H1 (cell line): ENCODE data around the gene CYB561. TPM values are rescaled to one million over a fixed set of nuclear protein-coding genes. Genes with fewer than 3 reads are reported as not detected.

Source experiments
- CTCF ChIA-PET: fragments of 300-600 bp; sonication (Branson Sonifier 250); formaldehyde crosslinking; loops from one replicate; lab custom pipeline; 2021; ENCODE audit not compliant: partially characterized antibody; lab: Charles Lee
- POLR2A ChIA-PET: fragments of 300-600 bp; sonication (Branson Sonifier 250); formaldehyde crosslinking; loops from one replicate; lab custom pipeline; 2021; ENCODE audit warnings: inconsistent platforms; ENCODE audit not compliant: partially characterized antibody; lab: Charles Lee
- DNase-seq, 2 experiments: peaks; one replicate each; pipeline versions ENCODE4 v3.0.0 to v3.0.0-alpha.2; 2010 to 2022; ENCODE audit warnings: low spot score in 2 of 2, low read depth in 1 of 2, mixed read lengths in 1 of 2
- FAIRE-seq: peaks from 2 replicates; lab custom pipeline; 2011; peaks lifted over from hg19 to GRCh38; lab: Jason Lieb, UNC
- H2AFZ ChIP-seq: 2 replicates; pipeline ENCODE4 v1.8.1; 2012; ENCODE audit warnings: low read length, inconsistent platforms
- H2AK5ac ChIP-seq: 2 replicates; pipeline ENCODE4 v1.6.1; 2013; ENCODE audit warnings: low read depth, low read length
- H2BK120ac ChIP-seq: replicated peaks from 2 replicates; pipeline ENCODE3; 2013; ENCODE audit warnings: low read depth, low read length, inconsistent platforms
- H2BK12ac ChIP-seq: 2 replicates; pipeline ENCODE4 v1.6.1; 2013; ENCODE audit warnings: low read depth, low read length
- H2BK15ac ChIP-seq: 2 replicates; pipeline ENCODE4 v1.6.1; 2013; ENCODE audit warnings: low read length
- H2BK20ac ChIP-seq: 2 replicates; pipeline ENCODE4 v1.6.1; 2013; ENCODE audit warnings: low read length
- H2BK5ac ChIP-seq: 2 replicates; pipeline ENCODE4 v1.6.1; 2013; ENCODE audit warnings: low read depth, low read length
- H3K14ac ChIP-seq: 2 replicates; pipeline ENCODE4 v1.6.1; 2013; ENCODE audit warnings: inconsistent platforms; ENCODE audit not compliant: insufficient read length
- H3K18ac ChIP-seq: 2 replicates; pipeline ENCODE4 v1.6.1; 2013; ENCODE audit warnings: low read length; ENCODE audit errors: extremely low read depth
- H3K23ac ChIP-seq: 2 replicates; pipeline ENCODE4 v1.6.1; 2013; ENCODE audit warnings: inconsistent platforms; ENCODE audit not compliant: insufficient read length
- H3K23me2 ChIP-seq: 2 replicates; pipeline ENCODE4 v1.6.1; 2013; ENCODE audit warnings: low read depth, low read length
- H3K27ac ChIP-seq: 2 replicates; pipeline ENCODE4 v1.6.1; 2011; ENCODE audit warnings: low read depth, low read length, inconsistent platforms
- H3K27me3 ChIP-seq, 4 experiments: replicated peaks in 1 of 4; 1 replicate in 1 of 4; 2 replicates in 3 of 4; pipeline versions ENCODE4 v1.6.1 to v1.8.1; 2011 to 2013; ENCODE audit warnings: low read length in 3 of 4, mild to moderate bottlenecking in 3 of 4, inconsistent platforms in 2 of 4, mixed read lengths in 2 of 4, moderate library complexity in 1 of 4; ENCODE audit not compliant: control insufficient read depth in 3 of 4, insufficient read depth in 3 of 4; ENCODE audit errors: extremely low read depth in 1 of 4
- H3K36me3 ChIP-seq, 4 experiments: 2 replicates each; pipeline versions ENCODE4 v1.6.1 to v1.8.1; 2011 to 2013; ENCODE audit warnings: mild to moderate bottlenecking in 4 of 4, low read length in 3 of 4, moderate library complexity in 2 of 4, control low read depth in 1 of 4, inconsistent platforms in 1 of 4; ENCODE audit not compliant: insufficient read depth in 4 of 4, control insufficient read depth in 2 of 4
- H3K4ac ChIP-seq: replicated peaks from 2 replicates; pipeline ENCODE3; 2013; ENCODE audit warnings: low read length, low read depth, mixed read lengths, inconsistent platforms; ENCODE audit not compliant: insufficient read length
- H3K4me1 ChIP-seq, 4 experiments: replicated peaks in 1 of 4; 1 replicate in 1 of 4; 2 replicates in 3 of 4; pipeline versions ENCODE4 v1.6.1 to v1.8.1; 2011 to 2013; ENCODE audit warnings: low read length in 3 of 4, inconsistent platforms in 2 of 4, mixed read lengths in 1 of 4; ENCODE audit not compliant: insufficient read depth in 4 of 4, control insufficient read depth in 3 of 4
- H3K4me2 ChIP-seq, 2 experiments: 2 replicates each; pipeline versions ENCODE4 v1.6.1 to v1.8.1; 2011 to 2013; ENCODE audit warnings: low read depth in 2 of 2, low read length in 2 of 2, control low read depth in 1 of 2, inconsistent platforms in 1 of 2, mild to moderate bottlenecking in 1 of 2; ENCODE audit not compliant: insufficient read depth in 1 of 2
- H3K4me3 ChIP-seq, 4 experiments: fragments of 200-600, 300-600 bp in 1 of 4; sonication (generic), shearing (Covaris generic), sonication (Bioruptor Twin) in 1 of 4; 2 replicates each; pipeline versions ENCODE4 v1.5.1 to v1.8.1; 2011 to 2016; ENCODE audit warnings: low read length in 4 of 4, low read depth in 3 of 4, control low read depth in 2 of 4, inconsistent platforms in 2 of 4, mild to moderate bottlenecking in 2 of 4, mixed read lengths in 1 of 4, moderate library complexity in 1 of 4; ENCODE audit not compliant: insufficient read depth in 2 of 4; ENCODE audit errors: extremely low read depth in 1 of 4
- H3K56ac ChIP-seq: replicated peaks from 2 replicates; pipeline ENCODE3; 2013; ENCODE audit warnings: low read depth, mild to moderate bottlenecking, mixed read lengths, low read length, inconsistent platforms; ENCODE audit not compliant: insufficient read length
- H3K79me1 ChIP-seq: 2 replicates; pipeline ENCODE4 v1.6.1; 2013; ENCODE audit warnings: low read depth, low read length, control low read depth
- H3K79me2 ChIP-seq, 2 experiments: 2 replicates each; pipeline versions ENCODE4 v1.6.1 to v1.8.1; 2012 to 2013; ENCODE audit warnings: low read length in 2 of 2, mild to moderate bottlenecking in 2 of 2, inconsistent platforms in 1 of 2; ENCODE audit not compliant: insufficient read depth in 2 of 2, control insufficient read depth in 1 of 2
- H3K9ac ChIP-seq, 4 experiments: replicated peaks in 1 of 4; 1 replicate in 1 of 4; 2 replicates in 3 of 4; pipeline versions ENCODE4 v1.6.1 to v1.8.1; 2011 to 2013; ENCODE audit warnings: low read depth in 3 of 4, low read length in 3 of 4, control low read depth in 2 of 4, mild to moderate bottlenecking in 2 of 4, moderate library complexity in 2 of 4, inconsistent platforms in 1 of 4; ENCODE audit errors: extremely low read depth in 1 of 4
- H3K9me3 ChIP-seq, 2 experiments: 2 replicates each; pipeline versions ENCODE4 v1.6.1 to v1.8.1; 2012 to 2013; ENCODE audit warnings: mild to moderate bottlenecking in 2 of 2, moderate library complexity in 2 of 2, control low read depth in 1 of 2, inconsistent platforms in 1 of 2, low read depth in 1 of 2, low read length in 1 of 2, mixed read lengths in 1 of 2; ENCODE audit not compliant: insufficient read depth in 2 of 2
- H4K20me1 ChIP-seq, 2 experiments: replicated peaks in 1 of 2; 2 replicates each; pipeline versions ENCODE3 to v1.8.1; 2011 to 2013; ENCODE audit warnings: inconsistent platforms in 2 of 2, low read length in 2 of 2, mild to moderate bottlenecking in 1 of 2; ENCODE audit not compliant: insufficient read depth in 2 of 2, control insufficient read depth in 1 of 2
- H4K5ac ChIP-seq: 2 replicates; pipeline ENCODE4 v1.6.1; 2013; ENCODE audit warnings: low read length, low read depth, mixed read lengths, inconsistent platforms; ENCODE audit not compliant: insufficient read length
- H4K8ac ChIP-seq: 2 replicates; pipeline ENCODE4 v1.8.0; 2013; ENCODE audit warnings: mild to moderate bottlenecking, moderate library complexity, low read length, inconsistent platforms; ENCODE audit not compliant: insufficient read depth; ENCODE audit errors: extremely low read depth
- H4K91ac ChIP-seq: replicated peaks from 2 replicates; pipeline ENCODE3; 2013; ENCODE audit warnings: low read length, mixed read lengths, inconsistent platforms; ENCODE audit not compliant: insufficient read length
- ATF2 ChIP-seq: IDR thresholded peaks from 2 replicates; pipeline ENCODE4 v1.6.1; 2012; ENCODE audit warnings: low read length, inconsistent platforms
- ATF3 ChIP-seq: IDR thresholded peaks from 2 replicates; pipeline ENCODE4 v1.6.1; 2011; ENCODE audit warnings: low read depth, mild to moderate bottlenecking, low read length; ENCODE audit not compliant: insufficient read depth
- CBX8 ChIP-seq: fragments of 300-800, 300-1000 bp; sonication (generic); IDR thresholded peaks from 2 replicates; pipeline ENCODE4 v1.7.1; 2016; ENCODE audit warnings: low read depth, low read length, borderline replicate concordance
- CHD2 ChIP-seq: IDR thresholded peaks from 2 replicates; pipeline ENCODE4 v1.6.1; 2012; ENCODE audit warnings: low read length, improper control_type of control experiment
- GTF2F1 ChIP-seq: IDR thresholded peaks from 2 replicates; pipeline ENCODE4 v1.6.1; 2012; ENCODE audit warnings: low read depth, low read length, improper control_type of control experiment, borderline replicate concordance
- JUN ChIP-seq: IDR thresholded peaks from 2 replicates; pipeline ENCODE4 v1.6.1; 2011; ENCODE audit warnings: low read depth, mild to moderate bottlenecking, improper control_type of control experiment, low read length
- JUND ChIP-seq: IDR thresholded peaks from 2 replicates; pipeline ENCODE4 v1.6.1; 2011; ENCODE audit warnings: mild to moderate bottlenecking, improper control_type of control experiment, low read length
- MAX ChIP-seq: IDR thresholded peaks from 2 replicates; pipeline ENCODE4 v1.6.1; 2012; ENCODE audit warnings: inconsistent platforms
- POU5F1 ChIP-seq: IDR thresholded peaks from 2 replicates; pipeline ENCODE4 v1.6.1; 2011; ENCODE audit warnings: low read depth, mild to moderate bottlenecking, low read length, moderate library complexity
- SRF ChIP-seq: IDR thresholded peaks from 2 replicates; pipeline ENCODE4 v1.6.1; 2011; ENCODE audit warnings: mild to moderate bottlenecking, low read depth, low read length, moderate library complexity
- TBP ChIP-seq: IDR thresholded peaks from 2 replicates; pipeline ENCODE4 v1.6.1; 2011; ENCODE audit warnings: low read depth, low read length, improper control_type of control experiment
- YY1 ChIP-seq: IDR thresholded peaks from 2 replicates; pipeline ENCODE4 v1.6.1; 2011; ENCODE audit warnings: low read depth, mild to moderate bottlenecking, low read length
- WGBS, 2 experiments: shearing (Covaris generic) in 1 of 2; methylation state at CpG; one replicate each; pipeline versions ENCODE4 v1.1.6 to v1.1.7; 2013 to 2015; ENCODE audit warnings: low lambda C conversion rate in 2 of 2, mixed read lengths in 2 of 2, inconsistent platforms in 1 of 2, low coverage in 1 of 2, missing lambda C conversion rate in 1 of 2; ENCODE audit not compliant: insufficient replicate concordance in 2 of 2, insufficient coverage in 1 of 2, insufficient read length in 1 of 2; ENCODE audit errors: extremely low coverage in 1 of 2, missing lambda C conversion rate in 1 of 2; 5-methylcytosine and 5-hydroxymethylcytosine counted together
- polyA plus RNA-seq, 7 experiments: library from polyadenylated mRNA; depleted of rRNA in 3 of 7; stranded (reverse) in 5 of 7; unstranded in 2 of 7; fragments of >200 nt in 5 of 7; fragments of 200-250 nt in 2 of 7; gene quantifications; 1 replicate in 5 of 7; 2 replicates in 1 of 7; 4 replicates in 1 of 7; pipeline versions ENCODE4 v1.2.1 to v1.2.3, GENCODE V29; 2011 to 2013; ENCODE audit warnings: missing spikeins in 2 of 7, mixed read lengths in 2 of 7
- total RNA-seq: library from RNA; stranded (reverse); fragmentation: NEBNext Ultra II Directional; extraction: Animal tissue kit (Norgen Biotek cat#: 25700); gene quantifications from 2 replicates; pipeline ENCODE4 v1.2.1, GENCODE V29; 2021

CYB561 gene
- total and polyA plus RNA-seq, 2 of the 8 experiments (the other 6 are each of a cell fraction or from before 2014, with no cell fraction given): 19.7 to 23.4 TPM

- H3K4me2 ChIP-seq: no peak overlapping the region
- POLR2A ChIA-PET: no interaction called here
These were observed 36.4 kb upstream of the CYB561 start for GRCh38 chr17:63482509-63482908.

More at GRCh38 chr17:63482509-63482908, 36.4 kb upstream of the CYB561 start:
- Histone ChIP-seq H3K4me1 (peaks cover 0 to 12% (median 8%) of the 10 kb centered on the region in 4 experiments; a peak in 6 of 7 replicates), H3K56ac (no peak overlapping the region), H3K79me1 (no peaks in the 10 kb centered on the region), H2BK15ac (no peak overlapping the region), H2BK120ac (no peak overlapping the region), H3K23me2 (peaks cover 5% of the 10 kb centered on the region), H3K79me2 (no peaks in the 10 kb centered on the region), H2AK5ac (no peak overlapping the region), H3K14ac (no peak overlapping the region), H4K91ac (no peak overlapping the region), H3K27ac (no peak overlapping the region), H3K9me3 (no peaks in the 10 kb centered on the region), H3K9ac (no peak overlapping the region), H4K20me1 (no peaks in the 10 kb centered on the region), H2BK5ac (no peak overlapping the region), H4K5ac (no peak overlapping the region), H3K23ac (no peak overlapping the region), H2BK12ac (no peak overlapping the region), H3K4me3 (no peak overlapping the region), H3K36me3 (no peaks in the 10 kb centered on the region), H3K4ac (no peak overlapping the region), H2BK20ac (no peak overlapping the region), H2AFZ (no peak overlapping the region), H4K8ac (peak overlapping the region; percentile 58; the same call in 1 of the 2 replicates), H3K18ac (no peak overlapping the region), H3K27me3 (peaks cover 0 to 13% (median 9%) of the 10 kb centered on the region in 4 experiments; a peak in 5 of 7 replicates)
- TF ChIP-seq JUND: no peak
- no peak for TF ChIP-seq POU5F1
- TF ChIP-seq JUN: no peak
- TF ChIP-seq TBP: no peak
- TF ChIP-seq YY1: no peak
- no peak for TF ChIP-seq ATF3
- no peak for TF ChIP-seq ATF2
- no peak for TF ChIP-seq CHD2
- TF ChIP-seq GTF2F1: no peak
- TF ChIP-seq CBX8: no peak
- no peak for TF ChIP-seq SRF
- TF ChIP-seq MAX: no peak
- FAIRE-seq (no peak), DNase-seq (no peak)
- 93% methylated on average over 14 of the region's 16 CpGs; no CpG with 5 or more reads in 1 of the 2 experiments for WGBS, 2 experiments
- CTCF ChIA-PET: interaction anchor here (0.5 to 27.9 kb wide), 4 partner anchors 14 to 130 kb away, joined by 3 to 758 read pairs (median 32); partner anchors contain the start of gene CYB561
